Memory B cell (primary cell): ENCODE measurements around the gene IL17REL.
A peak's percentile ranks its signal among the peaks of the same experiment; 100 is the strongest.

Experiments
- ATAC-seq: fragments of 150-1000 bp; cut with Tn5 transposase; 2 replicates; pipeline ENCODE4 v1.10.0; 2021; ENCODE audit warnings: low read depth, mild to moderate bottlenecking, moderate library complexity
- DNase-seq, 2 donors: peaks; one replicate each; pipeline ENCODE4 v3.0.0; 2022; ENCODE audit warnings: low spot score in 2 of 2
- H3K27ac Mint-ChIP-seq: one replicate; pipeline ENCODE4 v1.8.0; 2022; ENCODE audit warnings: mild to moderate bottlenecking, moderate library complexity, mixed read lengths
- H3K27me3 Mint-ChIP-seq: one replicate; pipeline ENCODE4 v1.8.0; 2022; ENCODE audit warnings: mixed read lengths
- H3K36me3 Mint-ChIP-seq: one replicate; pipeline ENCODE4 v1.8.0; 2022; ENCODE audit warnings: mild to moderate bottlenecking, mixed read lengths
- H3K4me1 Mint-ChIP-seq: one replicate; pipeline ENCODE4 v1.8.0; 2022; ENCODE audit warnings: mixed read lengths
- H3K4me3 Mint-ChIP-seq: one replicate; pipeline ENCODE4 v1.8.0; 2022; ENCODE audit warnings: mild to moderate bottlenecking, moderate library complexity, mixed read lengths
- H3K9me3 Mint-ChIP-seq: one replicate; pipeline ENCODE4 v1.8.0; 2022; ENCODE audit warnings: mixed read lengths

The IL17REL gene

DNA sequence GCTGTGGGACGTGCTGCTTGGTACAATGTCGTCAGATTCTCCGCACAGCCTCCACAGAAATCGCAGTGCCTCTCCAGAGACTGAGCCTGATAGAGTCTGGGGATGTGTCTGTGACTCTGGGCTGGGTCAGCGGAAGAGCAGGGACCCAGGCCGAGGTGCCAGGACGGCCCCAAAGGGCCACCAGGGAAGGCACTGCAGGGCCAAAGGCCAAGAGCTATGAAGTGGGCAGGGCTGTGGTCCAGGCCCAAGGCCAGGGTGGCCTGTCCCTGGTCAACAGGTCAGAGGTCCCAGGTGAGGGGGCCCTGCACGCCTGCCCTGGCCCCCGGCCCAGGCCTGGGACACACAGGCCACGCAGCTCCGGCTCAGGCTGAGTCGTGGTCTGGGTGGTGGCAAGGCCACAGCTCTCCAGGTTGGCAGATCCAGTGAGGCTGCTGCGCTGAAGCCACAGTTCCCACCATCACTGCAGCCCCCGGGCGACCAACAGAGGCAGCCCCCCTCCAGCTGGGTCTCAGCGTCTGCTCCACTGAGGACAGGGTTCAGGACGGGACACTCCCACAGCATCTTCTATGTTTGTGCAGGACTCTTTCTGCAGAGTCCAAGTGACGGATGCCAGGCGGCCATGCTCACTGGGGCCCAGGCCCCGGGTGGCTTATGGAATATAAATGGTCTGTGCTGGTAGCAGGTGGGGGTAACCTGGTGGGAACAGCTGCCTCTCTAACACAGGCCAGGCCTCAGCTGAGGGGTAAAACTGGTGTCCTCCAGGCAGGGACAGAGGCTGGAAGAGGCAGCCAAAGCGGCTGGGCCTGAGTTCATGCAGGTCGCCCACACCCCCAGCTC lies 56.8 kb downstream of the IL17REL start:
- H3K27ac Mint-ChIP-seq = no peak overlapping the region
- H3K4me3 Mint-ChIP-seq = no peak overlapping the region
- DNase-seq (no peak), ATAC-seq (no peak)
- no peaks in the 10 kb centered on the region for H3K27me3 Mint-ChIP-seq
- no peaks in the 10 kb centered on the region for H3K9me3 Mint-ChIP-seq
- no peaks in the 10 kb centered on the region for H3K36me3 Mint-ChIP-seq
- peaks cover 15% of the 10 kb centered on the region for H3K4me1 Mint-ChIP-seq

DNA sequence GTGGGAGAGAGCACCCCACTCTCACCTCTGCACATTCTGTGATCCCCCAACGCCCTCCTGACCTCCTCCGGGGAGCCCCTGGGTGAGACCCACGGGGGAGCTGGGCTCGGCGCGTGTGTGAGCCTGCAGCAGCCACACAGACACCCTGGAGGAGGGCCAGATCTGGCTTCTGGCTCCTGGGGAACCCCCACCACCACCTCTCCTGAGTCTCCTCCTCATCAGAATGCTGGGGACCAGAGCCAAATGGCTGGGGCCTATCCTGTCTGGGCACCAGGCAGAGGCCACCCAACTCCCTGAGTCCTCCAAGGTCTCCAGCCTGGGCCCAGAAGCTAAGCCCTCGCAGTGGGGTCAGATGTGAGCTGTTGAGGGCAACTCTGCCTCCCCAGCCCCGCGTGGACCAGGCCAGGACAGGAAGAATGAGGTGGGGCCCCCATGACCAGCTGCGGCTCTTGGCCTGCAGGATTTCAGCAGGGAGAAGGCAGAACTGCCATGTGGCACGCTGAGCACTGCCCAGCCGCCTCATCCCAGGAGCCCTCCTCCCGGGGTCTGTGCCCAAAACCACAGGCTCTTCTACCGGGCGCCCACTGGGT lies 57.5 kb downstream of the IL17REL start:
- H3K9me3 Mint-ChIP-seq = no peaks in the 10 kb centered on the region
- no peak overlapping the region for H3K4me3 Mint-ChIP-seq
- no peak overlapping the region for H3K27ac Mint-ChIP-seq
- H3K27me3 Mint-ChIP-seq = no peaks in the 10 kb centered on the region
- no peak for DNase-seq
- no peak for ATAC-seq
- H3K36me3 Mint-ChIP-seq = no peaks in the 10 kb centered on the region
- peaks cover 15% of the 10 kb centered on the region for H3K4me1 Mint-ChIP-seq

DNA sequence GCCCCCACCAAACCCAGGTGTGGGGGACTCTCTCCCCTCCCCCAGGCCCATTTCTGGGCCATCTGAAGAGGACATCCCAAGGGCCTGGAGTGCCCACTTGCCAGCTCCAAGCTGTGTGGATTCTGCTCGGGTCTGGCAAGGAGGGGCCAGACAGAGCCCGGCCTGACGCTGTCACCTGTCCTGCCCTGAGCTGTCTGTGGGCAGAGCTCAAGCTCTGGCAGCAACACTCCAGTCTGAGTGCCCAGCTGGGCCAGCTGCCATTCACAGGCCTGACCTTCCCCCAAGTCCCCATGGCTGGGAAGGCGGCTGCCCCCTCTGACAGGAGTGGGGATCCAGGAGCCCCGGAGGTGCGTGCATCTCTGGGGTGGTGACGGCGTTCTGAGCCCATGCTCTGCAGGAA lies 58.2 kb downstream of the IL17REL start:
- Mint-ChIP-seq H3K4me3 (no peak overlapping the region), H3K27ac (no peak overlapping the region), H3K9me3 (no peaks in the 10 kb centered on the region), H3K4me1 (peaks cover 12% of the 10 kb centered on the region), H3K36me3 (no peaks in the 10 kb centered on the region), H3K27me3 (no peaks in the 10 kb centered on the region)
- no peak for ATAC-seq
- no peak for DNase-seq

DNA sequence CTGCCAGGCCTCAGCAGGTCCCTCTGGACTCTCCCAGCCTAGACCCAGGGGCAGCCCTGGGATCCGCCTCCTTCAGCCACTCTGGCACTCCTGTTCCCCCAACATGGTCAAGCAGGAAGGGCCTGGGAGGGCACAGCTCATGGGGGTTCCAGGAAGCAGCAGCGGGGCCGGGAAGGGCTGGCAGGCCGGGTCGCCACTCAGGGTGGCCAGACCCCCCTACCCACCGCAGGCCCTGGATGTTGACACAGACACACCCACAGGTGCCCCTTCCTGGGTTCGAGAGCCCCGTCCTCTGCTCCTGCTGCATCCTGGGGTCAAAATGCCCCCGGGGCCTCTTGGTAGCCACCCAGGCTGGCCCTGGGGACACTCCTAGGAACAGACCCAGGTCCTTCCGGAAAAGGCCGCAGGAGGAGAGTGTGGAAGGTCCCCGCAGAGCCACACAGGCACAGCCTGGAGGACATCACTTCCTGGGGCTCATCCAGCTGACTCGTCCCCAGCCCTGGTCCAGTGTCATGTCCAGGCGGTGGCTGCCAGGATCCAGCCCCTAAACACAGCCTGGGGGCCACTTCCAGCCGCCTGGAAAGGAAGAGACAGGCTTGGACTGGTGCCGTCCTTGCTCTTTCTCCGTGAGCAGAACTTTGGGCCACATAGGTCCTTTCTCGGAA lies 58.8 kb downstream of the IL17REL start:
- Mint-ChIP-seq H3K27ac (no peak overlapping the region), H3K27me3 (no peaks in the 10 kb centered on the region), H3K4me3 (no peak overlapping the region), H3K4me1 (peaks cover 7% of the 10 kb centered on the region), H3K9me3 (no peaks in the 10 kb centered on the region), H3K36me3 (no peaks in the 10 kb centered on the region)
- no peak for DNase-seq
- no peak for ATAC-seq

DNA sequence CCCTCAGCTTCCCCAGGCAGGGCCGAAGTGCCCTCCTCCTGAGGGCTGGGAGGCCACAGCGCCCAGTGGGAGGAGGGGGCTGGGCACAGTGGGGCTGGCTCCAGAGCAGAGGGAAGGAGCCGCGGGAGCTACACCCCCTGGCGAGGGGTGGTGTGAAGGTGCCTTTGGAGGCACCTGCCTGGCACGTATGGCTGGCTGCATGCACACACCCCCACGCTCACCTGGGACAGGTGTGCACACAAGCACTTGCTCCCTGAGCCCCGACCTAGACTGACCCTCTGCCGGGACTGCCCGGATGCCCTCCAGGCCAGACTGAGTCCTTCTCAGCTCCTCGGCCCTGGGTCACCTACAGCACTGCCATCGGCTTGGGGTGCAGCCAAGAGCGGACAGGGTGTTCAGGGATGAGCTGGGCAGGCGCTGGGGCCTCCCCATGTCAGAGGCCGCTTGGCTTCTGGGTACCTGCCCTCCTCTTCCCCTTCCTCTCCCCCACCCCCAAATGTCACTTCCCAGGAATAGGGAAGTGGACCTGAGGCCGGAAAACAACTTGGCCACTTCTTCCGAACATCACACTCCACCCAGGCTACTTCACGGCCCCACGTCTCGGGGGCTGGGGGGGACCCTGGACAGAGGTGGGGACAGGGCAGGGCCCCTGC lies 59.4 kb downstream of the IL17REL start:
- H3K4me1 Mint-ChIP-seq = peaks cover 7% of the 10 kb centered on the region
- no peak overlapping the region for H3K4me3 Mint-ChIP-seq
- no peak overlapping the region for H3K27ac Mint-ChIP-seq
- H3K36me3 Mint-ChIP-seq = no peaks in the 10 kb centered on the region
- ATAC-seq (no peak), DNase-seq (no peak)
- no peaks in the 10 kb centered on the region for H3K27me3 Mint-ChIP-seq
- H3K9me3 Mint-ChIP-seq = no peaks in the 10 kb centered on the region

DNA sequence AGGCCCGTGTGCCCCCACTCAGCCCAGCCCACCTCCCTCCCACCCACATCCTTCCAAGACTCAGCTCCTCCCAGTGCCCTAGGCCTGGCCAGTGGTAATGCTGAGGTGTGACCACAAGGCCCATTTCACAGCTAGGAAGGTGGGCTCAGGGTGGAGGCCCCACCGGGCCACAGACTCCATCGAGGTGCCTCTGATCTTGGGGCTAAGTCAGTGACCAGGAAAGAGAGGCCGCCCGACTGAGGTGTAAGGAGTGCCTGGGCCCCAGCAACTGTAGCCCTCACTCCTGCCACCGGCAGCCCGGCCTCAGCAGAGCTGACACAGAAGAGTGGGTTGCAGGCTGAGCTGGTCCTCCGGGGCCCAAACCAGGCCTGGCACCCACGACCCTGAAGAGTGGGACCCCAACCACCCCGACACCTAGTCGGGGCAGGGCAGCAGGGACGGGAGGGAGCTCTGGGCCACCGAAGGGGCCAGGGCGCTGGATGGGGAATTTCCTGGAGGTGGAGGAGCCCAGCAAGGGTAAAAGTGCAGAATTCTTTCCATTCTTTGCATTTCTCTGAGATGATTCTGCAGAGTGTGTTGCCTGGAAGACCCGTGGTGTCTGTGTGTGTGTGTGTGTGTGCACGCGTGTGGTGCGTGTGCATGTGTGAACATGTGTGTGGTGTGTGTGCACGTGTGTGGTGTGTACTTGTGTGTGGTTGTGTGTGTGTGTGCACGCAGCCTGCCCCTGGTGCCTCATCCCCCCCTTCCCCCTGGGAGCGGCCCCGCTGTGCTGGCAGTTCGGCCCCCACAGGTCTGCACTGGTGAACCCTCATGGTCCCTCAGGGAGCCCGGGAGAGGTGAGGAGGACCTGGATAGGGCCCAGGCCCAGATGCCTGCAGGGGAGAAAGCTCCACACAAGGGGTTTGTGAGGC lies 60.3 kb downstream of the IL17REL start:
- DNase-seq = no peak
- ATAC-seq = no peak

DNA sequence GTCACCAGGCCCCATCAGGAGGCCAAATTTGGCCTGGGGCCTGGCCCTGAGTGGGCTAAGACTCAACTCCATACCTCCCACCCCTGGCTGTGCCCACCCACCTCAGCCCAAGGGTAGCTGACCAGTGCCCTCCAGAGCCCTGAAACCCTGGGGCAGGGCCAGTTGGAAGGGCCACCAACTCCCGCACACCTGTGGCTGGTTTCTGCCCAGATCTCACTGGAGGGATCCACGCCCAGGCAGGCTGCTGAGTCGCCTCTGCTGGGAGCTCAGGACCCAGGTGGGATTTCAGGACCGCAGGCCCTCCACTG lies 60.9 kb downstream of the IL17REL start:
- Mint-ChIP-seq H3K36me3 (no peaks in the 10 kb centered on the region), H3K4me1 (peaks cover 3% of the 10 kb centered on the region), H3K27me3 (no peaks in the 10 kb centered on the region), H3K4me3 (no peak overlapping the region), H3K9me3 (no peaks in the 10 kb centered on the region), H3K27ac (peak overlapping the region; percentile 92)
- no peak for DNase-seq
- ATAC-seq = no peak

More for the DNA sequence above, 60.3 kb downstream of the IL17REL start:
- Mint-ChIP-seq H3K27me3 (no peaks in the 10 kb centered on the region), H3K27ac (no peak overlapping the region), H3K4me3 (no peak overlapping the region), H3K9me3 (no peaks in the 10 kb centered on the region), H3K36me3 (no peaks in the 10 kb centered on the region), H3K4me1 (peaks cover 5% of the 10 kb centered on the region)

DNA sequence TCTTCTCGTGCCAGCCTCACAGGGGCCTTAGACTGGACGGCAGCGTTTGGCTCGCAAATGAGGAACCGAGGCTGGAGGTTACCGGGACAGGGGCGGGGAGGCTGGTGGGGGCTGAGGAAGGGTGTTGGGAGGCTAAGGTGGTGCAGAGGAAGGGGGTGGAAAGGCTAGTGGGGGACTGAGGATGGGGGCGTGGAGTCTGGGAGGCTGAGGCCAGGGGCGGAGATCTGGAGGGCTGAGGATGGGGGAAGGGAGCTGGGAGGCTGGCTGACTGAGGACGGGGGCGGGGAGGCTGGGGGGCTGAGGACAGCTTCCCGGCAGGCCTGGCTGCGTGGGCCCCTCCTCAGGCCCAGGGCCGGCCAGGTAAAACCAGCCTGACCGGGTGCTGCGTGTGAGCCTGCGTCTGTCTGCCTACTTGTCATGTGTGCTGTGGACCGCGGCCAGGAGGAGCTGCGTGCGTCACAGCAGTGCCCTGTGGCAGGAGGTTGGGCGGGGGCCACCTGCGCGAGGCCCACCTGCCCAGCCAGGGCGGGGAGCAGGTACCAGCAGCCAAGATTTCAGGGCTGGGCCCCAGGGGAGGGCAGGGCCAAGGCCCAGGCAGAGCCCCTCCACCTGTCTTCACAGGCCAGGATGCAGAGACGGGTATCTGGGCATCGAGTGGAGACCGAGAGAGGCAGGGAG lies 61.4 kb downstream of the IL17REL start:
- DNase-seq = no peak
- peak overlapping the region; percentile 92 for H3K27ac Mint-ChIP-seq

DNA sequence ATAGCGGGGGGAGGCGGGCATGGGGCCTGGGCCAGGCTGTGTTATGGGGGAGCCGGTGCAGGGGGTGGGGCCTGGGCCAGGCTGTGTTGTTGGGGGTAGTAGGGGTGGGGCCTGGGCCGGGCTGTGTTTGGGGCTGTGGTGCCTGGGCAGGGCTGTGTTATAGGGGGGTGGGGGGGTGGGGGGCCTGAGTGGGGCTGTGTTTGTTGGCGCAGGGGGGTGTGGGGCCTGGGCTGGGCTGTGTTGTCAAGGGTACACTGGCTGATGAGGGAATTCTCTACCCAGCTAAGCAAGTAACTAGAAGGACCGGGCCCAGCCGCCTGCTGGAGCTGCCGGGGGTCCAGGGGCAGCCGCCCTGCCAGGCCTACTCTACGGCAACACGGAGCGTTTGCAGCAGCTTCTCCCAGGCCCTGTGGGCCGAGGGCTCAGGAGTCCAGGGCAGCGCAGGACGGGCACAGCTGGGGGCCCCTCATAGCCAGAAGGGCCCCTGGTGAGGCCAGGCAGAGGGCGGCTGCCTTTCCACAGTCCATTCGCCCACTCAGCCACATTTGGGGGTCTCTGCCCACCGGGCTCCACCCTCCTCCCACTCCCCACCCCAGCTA lies 62.1 kb downstream of the IL17REL start:
- DNase-seq = no peak
- Mint-ChIP-seq H3K27me3 (no peaks in the 10 kb centered on the region), H3K27ac (peak overlapping the region; percentile 92), H3K4me1 (peaks cover 3% of the 10 kb centered on the region), H3K4me3 (no peak overlapping the region), H3K9me3 (no peaks in the 10 kb centered on the region), H3K36me3 (no peaks in the 10 kb centered on the region)
- no peak for ATAC-seq

More for the DNA sequence above, 61.4 kb downstream of the IL17REL start:
- no peaks in the 10 kb centered on the region for H3K9me3 Mint-ChIP-seq
- H3K4me3 Mint-ChIP-seq = peak overlapping the region; percentile 27
- no peaks in the 10 kb centered on the region for H3K36me3 Mint-ChIP-seq
- peaks cover 3% of the 10 kb centered on the region for H3K4me1 Mint-ChIP-seq
- ATAC-seq = peak; percentile 93
- H3K27me3 Mint-ChIP-seq = no peaks in the 10 kb centered on the region

DNA sequence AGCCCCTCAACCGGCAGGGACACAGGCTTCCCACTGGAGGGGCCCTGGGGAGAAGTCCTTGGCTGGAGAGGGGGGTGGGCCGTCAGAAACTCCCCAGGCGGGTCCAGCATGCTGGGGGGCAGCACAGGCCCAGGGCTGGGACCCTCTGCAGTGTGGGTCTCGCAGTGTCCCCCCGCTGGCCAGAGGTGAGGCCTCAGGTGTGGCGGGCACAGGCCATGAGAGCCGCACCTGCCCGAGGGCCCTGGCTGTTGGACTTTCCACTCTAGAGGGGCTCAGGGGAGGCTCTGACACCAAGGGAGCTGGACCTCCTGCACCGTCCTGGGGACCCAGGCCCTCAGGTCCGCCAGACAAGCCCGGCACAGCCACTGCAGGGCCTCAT lies 62.7 kb downstream of the IL17REL start:
- peaks cover 3% of the 10 kb centered on the region for H3K4me1 Mint-ChIP-seq
- H3K4me3 Mint-ChIP-seq = no peak overlapping the region
- no peaks in the 10 kb centered on the region for H3K36me3 Mint-ChIP-seq
- ATAC-seq (no peak), DNase-seq (no peak)
- H3K27me3 Mint-ChIP-seq = no peaks in the 10 kb centered on the region
- no peak overlapping the region for H3K27ac Mint-ChIP-seq
- no peaks in the 10 kb centered on the region for H3K9me3 Mint-ChIP-seq

DNA sequence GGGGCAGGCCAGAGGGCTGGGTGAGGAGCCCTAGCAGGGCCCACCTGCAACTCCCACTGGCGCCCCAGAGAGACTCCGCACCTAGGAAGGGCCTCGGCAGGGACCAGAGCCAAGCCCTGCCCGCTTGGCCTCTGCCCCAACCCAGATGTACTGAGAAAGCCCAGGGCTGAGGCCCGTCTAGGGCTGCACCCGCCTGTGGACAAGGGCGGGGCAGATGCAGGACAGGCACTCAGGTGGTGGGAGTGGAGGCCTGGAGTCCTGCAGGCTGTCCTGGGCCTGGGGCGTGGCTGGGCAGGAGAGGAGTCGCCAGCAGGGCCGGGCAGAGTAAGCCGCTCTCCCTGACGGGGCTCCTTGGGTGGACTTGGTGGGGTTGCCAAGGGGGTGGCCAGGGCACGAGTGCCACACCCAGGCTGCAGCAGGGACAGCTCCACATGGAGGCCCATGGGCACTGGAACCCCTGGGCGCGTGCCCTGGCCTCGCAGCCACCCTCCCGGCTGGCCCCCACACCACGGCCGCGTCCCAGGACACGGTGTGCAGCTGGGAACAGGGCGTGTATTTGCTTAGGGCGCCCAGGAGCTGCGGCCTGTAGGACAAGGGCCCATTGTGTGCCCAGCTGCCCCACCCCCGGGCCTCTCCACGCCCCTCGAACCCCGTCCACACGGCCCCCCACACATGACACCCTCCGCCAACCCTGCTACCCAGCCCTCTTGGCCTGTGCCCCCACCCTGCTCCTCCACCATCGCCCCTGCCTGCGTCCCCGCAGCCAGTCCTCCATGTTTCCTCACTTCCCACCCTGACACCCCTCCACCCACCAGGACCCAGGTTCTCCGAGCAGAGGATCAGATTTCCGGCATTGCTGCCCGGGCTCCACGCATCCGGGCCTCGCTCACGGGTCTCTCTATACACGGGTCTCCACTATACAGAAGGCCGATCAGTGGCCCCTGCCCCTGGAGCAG lies 63.3 kb downstream of the IL17REL start:
- Mint-ChIP-seq H3K27me3 (no peaks in the 10 kb centered on the region), H3K4me3 (no peak overlapping the region), H3K36me3 (no peaks in the 10 kb centered on the region), H3K27ac (no peak overlapping the region), H3K4me1 (peaks cover 3% of the 10 kb centered on the region), H3K9me3 (no peaks in the 10 kb centered on the region)
- DNase-seq (no peak), ATAC-seq (no peak)
